ENCODE data around the gene FGF19. TPM values are rescaled to one million over a fixed set of nuclear protein-coding genes. Genes with fewer than 3 reads are reported as not detected.
"Not testable (repeated sequence)": the region's sequence is repeated elsewhere in the genome, so short reads cannot be mapped to it uniquely, and the experiment has no call there.

FGF19 gene
- total RNA-seq, 2 experiments from 2014 or later, result 0.09 TPM; not detected in 1

DNA sequence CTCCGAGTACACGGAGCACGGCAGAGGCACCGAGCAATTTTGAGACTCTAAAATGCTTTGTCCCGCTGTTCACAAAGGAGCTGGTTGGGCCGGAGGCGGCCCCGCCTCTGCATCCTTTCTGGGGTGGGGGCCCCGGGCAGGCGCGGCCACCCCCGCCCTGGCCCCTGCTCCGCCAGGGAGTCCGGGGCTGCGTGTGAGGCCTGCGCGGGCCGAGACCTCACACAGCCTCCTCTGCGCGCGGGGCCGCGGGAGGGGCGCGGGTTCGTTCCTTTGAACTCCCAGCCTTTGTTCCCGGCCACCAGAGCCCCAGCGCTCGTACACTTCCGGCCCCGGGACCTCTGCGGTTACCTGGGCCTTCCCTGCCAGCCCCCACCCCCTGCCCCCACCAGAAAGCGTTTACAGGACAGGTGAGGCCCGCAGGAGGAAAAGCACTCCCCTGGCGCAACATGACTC is 1.6 kb downstream of the FGF19 start:
- Mint-ChIP-seq H3K36me3 (ENCODE audit: low read depth) (no peaks in the 10 kb centered on the region), H3K27ac (no peak overlapping the region), H3K4me3 (no peak overlapping the region), H3K4me1 (peaks cover 4% of the 10 kb centered on the region), H3K27me3 (peaks cover 42% of the 10 kb centered on the region), H3K9me3 (ENCODE audit: low read depth) (no peaks in the 10 kb centered on the region)
- intact Hi-C loops (cut with DNase I, micrococcal nuclease), result loop anchor here (5.0 to 10.0 kb wide), 4 partner anchors 65 to 185 kb away; partner anchors contain the start of gene FGF3 (in 1 of the 2)
- ChIA-PET CTCF (interaction anchor here (0.6 to 0.7 kb wide), 2 partner anchors 10 to 1781 kb away, joined by 3 read pairs; no protein-coding TSS in a partner anchor), POLR2A (no interaction called here)
- no peak for DNase-seq
- ATAC-seq, result no peak

- POLR2A ChIA-PET, result no interaction called here
- ATAC-seq (no peak), DNase-seq (no peak)
- no peaks in the 10 kb centered on the region for H3K9me3 Mint-ChIP-seq (ENCODE audit: low read depth)
- no peak overlapping the region for H3K4me3 Mint-ChIP-seq
- CTCF ChIA-PET, result interaction anchor here (0.7 kb wide), 1 partner anchor 98 kb away, joined by 4 read pairs; no protein-coding TSS in a partner anchor
- intact Hi-C loops (cut with DNase I, micrococcal nuclease), result loop anchor here (5.0 to 10.0 kb wide), 4 partner anchors 63 to 187 kb away; partner anchors contain the start of gene FGF3 (in 1 of the 2)
- peaks cover 4% of the 10 kb centered on the region for H3K4me1 Mint-ChIP-seq
- H3K27me3 Mint-ChIP-seq, result peaks cover 43% of the 10 kb centered on the region
- H3K36me3 Mint-ChIP-seq (ENCODE audit: low read depth), result no peaks in the 10 kb centered on the region
- no peak overlapping the region for H3K27ac Mint-ChIP-seq
Observed at GRCh38 chr11:69700278-69701140, 3.3 kb downstream of the FGF19 start.

DNA sequence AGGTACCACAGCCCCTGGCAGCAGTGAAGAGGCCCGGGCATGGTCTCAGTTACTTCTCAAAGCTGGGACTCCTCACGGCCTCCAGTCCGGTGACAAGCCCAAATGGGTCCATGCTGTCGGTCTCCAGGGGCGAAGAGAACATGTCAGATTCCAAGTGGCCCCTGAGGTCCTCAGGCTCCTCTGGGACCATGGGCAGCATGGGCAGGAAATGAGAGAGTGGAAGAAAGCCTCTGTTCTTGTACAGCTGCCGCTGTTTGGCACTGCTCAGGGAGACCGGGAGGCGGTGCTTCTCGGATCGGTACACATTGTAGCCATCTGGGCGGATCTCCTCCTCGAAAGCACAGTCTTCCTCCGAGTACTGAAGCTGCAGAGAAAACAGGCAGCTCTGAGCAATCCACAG is 4.6 kb downstream of the FGF19 start:
- peaks cover 35% of the 10 kb centered on the region for H3K27me3 Mint-ChIP-seq
- DNase-seq (no peak), ATAC-seq (no peak)
- CTCF ChIA-PET, result no interaction called here
- H3K27ac Mint-ChIP-seq, result no peak overlapping the region
- no peak overlapping the region for H3K4me3 Mint-ChIP-seq
- H3K9me3 Mint-ChIP-seq (ENCODE audit: low read depth), result no peaks in the 10 kb centered on the region
- peaks cover 2% of the 10 kb centered on the region for H3K4me1 Mint-ChIP-seq
- intact Hi-C loops (cut with DNase I, micrococcal nuclease), result no loop called here
- POLR2A ChIA-PET, result no interaction called here
- H3K36me3 Mint-ChIP-seq (ENCODE audit: low read depth), result no peaks in the 10 kb centered on the region

- Mint-ChIP-seq H3K9me3 (ENCODE audit: low read depth) (no peaks in the 10 kb centered on the region), H3K4me1 (peaks cover 2% of the 10 kb centered on the region), H3K36me3 (ENCODE audit: low read depth) (no peaks in the 10 kb centered on the region), H3K27ac (no peak overlapping the region), H3K4me3 (no peak overlapping the region), H3K27me3 (peaks cover 43% of the 10 kb centered on the region)
- ChIA-PET CTCF (no interaction called here), POLR2A (no interaction called here)
- DNase-seq, result no peak
- intact Hi-C loops (cut with DNase I, micrococcal nuclease), result no loop called here
- ATAC-seq, result no peak
Observed at GRCh38 chr11:69698362-69698761, 5.5 kb downstream of the FGF19 start.

- intact Hi-C loops (cut with DNase I, micrococcal nuclease), result no loop called here
- no peak for ATAC-seq
- DNase-seq, result no peak
Observed at GRCh38 chr11:69697861-69698260, 6.0 kb downstream of the FGF19 start.

DNA sequence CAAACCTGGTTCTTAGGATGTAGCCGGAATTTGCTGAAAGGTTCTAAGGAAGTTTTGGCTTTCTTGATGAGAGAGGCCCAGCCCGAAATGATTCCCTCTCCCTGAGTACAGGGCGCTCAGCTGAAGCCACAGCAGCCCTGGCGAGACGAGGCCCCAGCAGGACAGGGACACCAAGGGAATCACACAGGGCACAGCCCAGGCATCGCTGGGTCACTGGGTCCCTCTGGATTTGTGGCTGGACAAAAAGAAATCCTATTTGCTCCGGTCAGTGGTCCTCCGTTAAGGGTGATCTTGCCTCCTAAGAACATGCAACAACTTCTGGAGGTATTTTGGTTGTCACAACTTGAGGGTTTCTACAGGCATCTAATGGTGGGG is 6.4 kb downstream of the FGF19 start:
- POLR2A ChIA-PET, result no interaction called here
- DNase-seq (no peak), ATAC-seq (no peak)
- no peaks in the 10 kb centered on the region for H3K36me3 Mint-ChIP-seq (ENCODE audit: low read depth)
- intact Hi-C loops (cut with DNase I, micrococcal nuclease), result no loop called here
- H3K27ac Mint-ChIP-seq, result no peak overlapping the region
- H3K4me3 Mint-ChIP-seq, result no peak overlapping the region
- H3K27me3 Mint-ChIP-seq, result peaks cover 44% of the 10 kb centered on the region
- CTCF ChIA-PET, result no interaction called here
- H3K9me3 Mint-ChIP-seq (ENCODE audit: low read depth), result no peaks in the 10 kb centered on the region
- no peaks in the 10 kb centered on the region for H3K4me1 Mint-ChIP-seq

More at GRCh38 chr11:69697861-69698260, 6.0 kb downstream of the FGF19 start:
- ChIA-PET POLR2A (no interaction called here), CTCF (no interaction called here)
- Mint-ChIP-seq H3K36me3 (ENCODE audit: low read depth) (no peaks in the 10 kb centered on the region), H3K9me3 (ENCODE audit: low read depth) (no peaks in the 10 kb centered on the region), H3K4me1 (no peaks in the 10 kb centered on the region), H3K27me3 (peaks cover 43% of the 10 kb centered on the region), H3K27ac (no peak overlapping the region), H3K4me3 (no peak overlapping the region)

GRCh38 chr11:69696749-69697468 is 6.9 kb downstream of the FGF19 start:
- Mint-ChIP-seq H3K9me3 (ENCODE audit: low read depth) (peaks cover 2% of the 10 kb centered on the region), H3K4me3 (no peak overlapping the region), H3K27ac (no peak overlapping the region), H3K27me3 (peaks cover 49% of the 10 kb centered on the region), H3K36me3 (ENCODE audit: low read depth) (no peaks in the 10 kb centered on the region), H3K4me1 (no peaks in the 10 kb centered on the region)
- ATAC-seq (no peak), DNase-seq (no peak)
- POLR2A ChIA-PET, result interaction anchor here (0.7 kb wide), 1 partner anchor 531 kb away, joined by 3 read pairs; no protein-coding TSS in a partner anchor
- CTCF ChIA-PET, result no interaction called here
- intact Hi-C loops (cut with DNase I, micrococcal nuclease), result no loop called here

DNA sequence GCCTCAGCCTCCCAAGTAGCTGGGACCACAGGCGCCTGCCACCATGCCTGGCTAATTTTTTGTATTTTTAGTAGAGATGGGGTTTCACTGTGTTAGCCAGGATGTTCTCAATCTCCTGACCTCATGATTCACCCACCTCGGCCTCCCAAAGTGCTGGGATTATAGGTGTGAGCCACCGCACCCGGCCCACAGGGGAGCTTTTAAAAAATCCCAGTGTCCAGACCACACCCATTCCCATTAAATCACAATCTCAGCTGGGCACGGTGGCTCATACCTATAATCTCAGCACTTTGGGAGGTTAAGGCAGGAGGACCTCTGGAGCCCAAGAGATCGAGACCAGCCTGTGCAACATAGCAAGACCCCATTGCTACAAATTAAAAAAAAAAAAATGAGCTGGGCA is 7.8 kb downstream of the FGF19 start:
- POLR2A ChIA-PET, result interaction anchor here (0.7 kb wide), 1 partner anchor 532 kb away, joined by 3 read pairs; no protein-coding TSS in a partner anchor
- H3K36me3 Mint-ChIP-seq (ENCODE audit: low read depth); H3K4me3 Mint-ChIP-seq; intact Hi-C loops (cut with DNase I, micrococcal nuclease); DNase-seq; H3K27ac Mint-ChIP-seq; H3K9me3 Mint-ChIP-seq (ENCODE audit: low read depth); ATAC-seq; H3K4me1 Mint-ChIP-seq: not testable (repeated sequence)
- peaks cover 50% of the 10 kb centered on the region for H3K27me3 Mint-ChIP-seq
- CTCF ChIA-PET, result interaction anchor here (0.8 kb wide), 1 partner anchor 22 kb away, joined by 3 read pairs; no protein-coding TSS in a partner anchor

GRCh38 chr11:69695581-69695980 is 8.2 kb downstream of the FGF19 start:
- H3K4me3 Mint-ChIP-seq, result no peak overlapping the region
- H3K27me3 Mint-ChIP-seq, result peaks cover 53% of the 10 kb centered on the region
- H3K36me3 Mint-ChIP-seq (ENCODE audit: low read depth), result no peaks in the 10 kb centered on the region
- DNase-seq (no peak), ATAC-seq (no peak)
- intact Hi-C loops (cut with DNase I, micrococcal nuclease), result no loop called here
- H3K9me3 Mint-ChIP-seq (ENCODE audit: low read depth), result peaks cover 5% of the 10 kb centered on the region
- ChIA-PET POLR2A (no interaction called here), CTCF (interaction anchor here (0.8 kb wide), 1 partner anchor 23 kb away, joined by 3 read pairs; no protein-coding TSS in a partner anchor)
- no peak overlapping the region for H3K27ac Mint-ChIP-seq
- peaks cover 2% of the 10 kb centered on the region for H3K4me1 Mint-ChIP-seq

- POLR2A ChIA-PET, result no interaction called here
- DNase-seq (no peak), ATAC-seq (no peak)
- H3K27me3 Mint-ChIP-seq, result peaks cover 56% of the 10 kb centered on the region
- no peak overlapping the region for H3K27ac Mint-ChIP-seq
- peaks cover 8% of the 10 kb centered on the region for H3K4me1 Mint-ChIP-seq
- H3K9me3 Mint-ChIP-seq (ENCODE audit: low read depth), result peaks cover 5% of the 10 kb centered on the region
- intact Hi-C loops (cut with DNase I, micrococcal nuclease), result no loop called here
- H3K36me3 Mint-ChIP-seq (ENCODE audit: low read depth), result no peaks in the 10 kb centered on the region
- H3K4me3 Mint-ChIP-seq, result no peak overlapping the region
- CTCF ChIA-PET, result no interaction called here
Observed at GRCh38 chr11:69694781-69695180, 9.0 kb downstream of the FGF19 start.

GRCh38 chr11:69692422-69692821 is 11.4 kb downstream of the FGF19 start:
- ChIA-PET CTCF (interaction anchor here (0.7 kb wide), 1 partner anchor 226 kb away, joined by 8 read pairs; no protein-coding TSS in a partner anchor), POLR2A (no interaction called here)
- peak overlapping the region; percentile 37 for H3K27ac Mint-ChIP-seq
- H3K4me1 Mint-ChIP-seq, result peaks cover 19% of the 10 kb centered on the region
- intact Hi-C loops (cut with DNase I, micrococcal nuclease), result no loop called here
- no peak overlapping the region for H3K4me3 Mint-ChIP-seq
- ATAC-seq, result no peak
- no peak for DNase-seq
- H3K36me3 Mint-ChIP-seq (ENCODE audit: low read depth), result no peaks in the 10 kb centered on the region
- peaks cover 51% of the 10 kb centered on the region for H3K27me3 Mint-ChIP-seq
- peaks cover 5% of the 10 kb centered on the region for H3K9me3 Mint-ChIP-seq (ENCODE audit: low read depth)

Measured in activated CD4-positive, alpha-beta T cell treated with anti-CD3 and anti-CD28 coated beads for 36 hours (primary cell).